ENCODE data around the gene PAX9. TPM values are rescaled to one million over a fixed set of nuclear protein-coding genes. Genes with fewer than 3 reads are reported as not detected.
"Not testable (repeated sequence)": the region's sequence is repeated elsewhere in the genome, so short reads cannot be mapped to it uniquely, and the experiment has no call there.

PAX9 gene
- total RNA-seq, 1 donor from 2014 or later = not detected

DNA sequence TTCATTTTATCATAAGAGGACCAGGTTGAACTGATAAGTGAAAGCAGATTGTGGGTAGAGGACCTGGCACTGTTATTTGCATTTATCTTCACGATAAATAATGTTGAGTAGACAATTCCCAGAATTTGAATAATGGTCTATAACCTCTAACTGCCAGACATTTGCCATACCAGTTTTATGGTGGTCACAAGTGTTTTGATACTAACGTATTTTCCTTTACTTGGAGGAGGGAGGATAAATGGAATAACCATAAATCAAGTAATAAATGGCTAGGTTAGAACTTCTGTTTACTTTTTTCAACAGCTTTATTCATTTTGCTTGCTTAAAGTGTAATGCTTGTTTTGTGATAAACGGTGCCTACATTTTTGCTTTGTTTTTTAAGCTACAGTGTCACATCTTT, 9.5 kb downstream of the PAX9 start:
- intact Hi-C loops (cut with micrococcal nuclease) = no loop called here

DNA sequence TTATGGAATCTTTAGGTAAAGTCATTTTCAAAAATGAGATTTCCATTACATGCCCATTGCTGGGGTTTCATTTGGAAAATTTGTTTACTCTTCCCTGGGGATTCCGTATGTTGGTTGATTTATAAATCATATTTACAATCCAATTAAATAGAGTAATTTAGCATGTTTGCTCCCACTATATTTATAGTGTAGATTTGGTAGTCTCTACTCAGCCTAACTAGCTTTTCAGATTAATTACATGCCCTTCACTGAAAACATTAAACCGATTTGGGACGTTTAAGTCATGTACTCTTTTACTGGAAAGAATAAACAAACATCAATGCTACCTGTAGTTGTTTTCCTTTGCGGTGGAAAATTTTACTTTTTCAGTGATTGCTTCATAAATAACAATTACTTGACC, 10.4 kb downstream of the PAX9 start:
- intact Hi-C loops (cut with micrococcal nuclease) = no loop called here

DNA sequence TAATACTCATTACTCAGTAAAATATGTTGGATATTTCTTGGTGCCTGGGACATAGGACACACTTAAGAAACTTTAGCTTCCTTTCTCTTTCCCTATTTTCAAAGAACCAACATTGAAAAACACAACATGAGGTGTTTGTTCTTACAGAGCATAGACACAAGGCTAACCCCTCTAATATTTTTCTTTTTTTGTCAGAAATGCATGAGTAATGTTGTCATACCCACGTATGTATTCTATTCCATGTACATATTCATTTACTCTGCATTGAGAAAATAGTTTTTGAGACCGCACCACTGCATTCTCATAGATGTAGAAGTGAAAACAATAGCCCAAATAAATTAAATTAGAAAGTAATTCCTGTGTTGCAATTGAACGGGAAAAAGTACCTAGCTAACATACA, 13.0 kb downstream of the PAX9 start:
- intact Hi-C loops (cut with micrococcal nuclease) = no loop called here

DNA sequence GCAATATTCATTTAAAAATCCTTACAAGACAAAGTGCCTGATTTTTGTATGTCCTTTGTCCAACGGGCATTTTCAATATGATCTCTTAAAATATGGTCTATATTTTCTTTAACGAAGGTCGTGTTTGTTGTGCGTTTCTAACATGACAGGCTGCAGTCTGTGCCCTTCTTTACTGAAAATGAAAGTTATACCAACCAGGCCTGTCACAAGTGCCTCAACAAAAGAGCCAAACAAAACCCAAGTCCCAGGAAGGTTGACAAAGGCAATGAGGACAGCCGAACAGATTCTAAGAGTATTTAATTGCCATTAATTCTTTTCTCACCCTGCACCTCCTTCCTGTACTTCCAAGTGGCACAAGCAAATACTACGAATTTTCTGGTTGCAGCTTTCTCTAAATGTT, 13.9 kb downstream of the PAX9 start:
- intact Hi-C loops (cut with micrococcal nuclease) = no loop called here

DNA sequence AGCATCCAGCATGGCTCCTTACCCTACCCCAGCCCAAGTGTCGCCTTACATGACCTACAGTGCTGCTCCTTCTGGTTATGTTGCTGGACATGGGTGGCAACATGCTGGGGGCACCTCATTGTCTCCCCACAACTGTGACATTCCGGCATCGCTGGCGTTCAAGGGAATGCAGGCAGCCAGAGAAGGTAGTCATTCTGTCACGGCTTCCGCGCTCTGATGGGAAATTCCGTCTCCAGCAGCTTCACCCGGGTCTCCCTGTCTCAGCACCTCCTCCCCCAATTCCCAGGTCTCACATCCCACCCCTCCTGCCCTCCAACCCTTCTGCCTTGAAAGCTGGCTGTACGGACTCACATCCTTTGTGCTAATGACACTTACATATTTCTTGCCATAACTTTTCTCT, 14.6 kb downstream of the PAX9 start:
- intact Hi-C loops (cut with micrococcal nuclease) = no loop called here

DNA sequence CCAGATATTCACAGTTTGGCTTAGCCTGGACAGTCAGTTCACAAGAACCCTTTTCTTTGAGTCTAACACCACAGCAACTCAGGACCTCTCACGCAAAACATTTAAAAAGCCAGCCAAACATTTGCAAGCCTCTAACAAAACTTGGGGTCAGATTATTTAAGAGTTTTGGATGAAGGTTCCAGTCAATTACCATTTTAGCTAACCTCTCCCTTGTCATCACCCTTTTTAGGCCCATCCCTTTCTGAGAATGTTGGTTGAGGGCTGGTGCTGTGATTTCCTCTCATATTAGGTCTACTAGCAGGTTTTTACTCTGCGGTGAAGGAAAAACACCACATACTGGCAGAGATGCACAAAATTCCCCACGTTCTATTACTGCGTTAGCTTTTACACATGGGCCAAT, 20.7 kb downstream of the PAX9 start:
- intact Hi-C loops (cut with micrococcal nuclease) = no loop called here

DNA sequence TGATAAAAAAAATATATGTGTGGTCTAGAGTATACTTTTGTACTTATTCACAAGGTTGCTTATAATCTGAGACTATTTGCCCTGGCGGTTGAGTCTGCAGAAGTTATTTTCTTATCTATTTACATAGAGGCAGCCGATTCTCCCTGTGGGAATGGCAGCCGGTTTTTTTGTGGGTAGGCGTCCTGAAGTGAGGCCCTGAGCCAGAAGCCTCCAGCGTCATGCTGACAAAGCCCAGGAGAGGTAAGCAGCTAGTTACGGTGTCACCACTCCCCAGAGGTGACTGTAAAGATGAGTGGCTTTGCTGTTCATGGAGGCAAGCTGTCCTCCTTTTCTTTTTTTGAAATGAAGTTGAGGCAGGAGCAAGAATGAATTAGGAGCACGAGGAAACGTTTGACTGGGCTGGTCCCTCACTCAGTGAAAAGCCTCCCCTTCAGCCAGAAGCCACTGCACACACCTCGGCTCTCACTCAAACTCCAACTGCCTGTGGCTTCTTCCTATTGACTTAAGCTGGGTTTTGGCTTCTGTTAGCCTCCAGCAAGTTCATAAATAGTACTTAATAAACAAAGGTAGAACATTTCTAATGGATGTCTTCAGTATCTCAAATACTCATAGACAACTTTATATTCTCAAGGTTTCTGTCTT, 21.5 kb downstream of the PAX9 start:
- intact Hi-C loops (cut with micrococcal nuclease) = no loop called here

DNA sequence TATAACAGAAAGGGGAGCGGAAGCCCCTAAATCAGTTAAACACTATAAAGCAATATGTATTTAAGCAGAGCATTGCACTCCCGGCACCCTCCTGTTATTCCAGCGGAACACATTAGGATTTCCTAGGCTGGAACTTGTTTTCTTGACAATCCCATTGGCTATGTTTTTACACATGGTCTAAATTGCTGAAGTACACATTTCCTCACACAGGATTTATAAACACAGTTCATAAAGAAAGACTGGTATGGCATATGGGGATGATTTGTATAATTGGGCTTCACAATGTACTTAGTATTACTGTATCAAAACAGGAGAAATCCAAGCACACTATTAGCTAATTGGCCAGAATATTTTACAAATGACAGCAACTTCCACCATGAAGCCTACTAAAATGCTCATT, 23.3 kb downstream of the PAX9 start:
- intact Hi-C loops (cut with micrococcal nuclease) = no loop called here

DNA sequence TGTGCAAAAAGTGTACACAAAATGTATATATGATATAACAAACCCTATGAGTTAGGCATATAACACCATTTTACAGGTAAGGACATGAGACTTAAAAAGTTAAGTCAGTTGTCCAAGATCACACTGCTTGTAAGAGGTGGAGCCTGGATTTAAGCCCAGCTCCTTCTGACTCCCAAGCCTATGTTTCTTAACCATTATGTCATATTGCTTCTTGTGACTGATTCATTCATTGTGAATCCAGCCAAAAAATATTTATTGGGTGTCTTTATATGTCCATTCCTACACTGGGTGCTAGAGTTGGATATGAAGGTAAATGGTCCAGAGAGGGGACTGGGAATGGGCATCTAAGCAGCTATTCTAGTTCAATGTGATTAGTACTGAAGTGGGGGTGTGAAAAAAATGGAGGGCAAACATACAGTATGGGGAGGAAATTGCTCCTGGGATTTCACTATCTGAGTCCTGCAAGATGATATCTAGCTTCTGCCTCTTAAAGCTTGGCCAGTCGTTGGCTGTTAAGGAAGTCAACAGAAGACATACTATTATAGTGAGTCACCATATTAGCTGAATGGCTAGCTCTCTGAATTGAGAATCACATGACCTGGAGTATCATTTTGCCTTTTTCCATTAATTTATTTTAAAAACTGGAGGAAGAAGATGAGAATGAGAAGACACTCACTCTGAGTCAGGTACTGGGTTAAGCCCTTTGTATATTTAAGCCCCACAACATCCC, 28.8 kb downstream of the PAX9 start:
- intact Hi-C loops (cut with micrococcal nuclease) = no loop called here

DNA sequence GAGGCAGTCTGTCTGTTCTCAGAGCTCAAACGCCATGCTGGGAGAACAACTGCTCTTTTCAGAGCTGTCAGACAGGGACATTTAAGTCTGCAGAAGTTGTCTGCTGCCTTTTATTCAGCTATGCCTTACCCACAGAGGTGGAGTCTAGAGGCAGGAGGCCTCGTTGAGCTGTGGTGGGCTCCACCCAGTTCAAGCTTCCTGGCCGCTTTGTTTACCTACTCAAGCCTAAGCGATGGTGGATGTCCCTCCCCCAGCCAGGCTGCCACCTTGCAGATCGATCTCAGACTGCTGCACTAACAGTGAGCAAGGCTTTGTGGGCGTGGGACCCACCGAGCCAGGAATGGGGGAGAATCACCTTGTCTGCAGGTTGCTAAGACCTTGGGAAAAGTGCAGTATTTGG, 37.8 kb downstream of the PAX9 start:
- intact Hi-C loops (cut with micrococcal nuclease) = not testable (repeated sequence)

DNA sequence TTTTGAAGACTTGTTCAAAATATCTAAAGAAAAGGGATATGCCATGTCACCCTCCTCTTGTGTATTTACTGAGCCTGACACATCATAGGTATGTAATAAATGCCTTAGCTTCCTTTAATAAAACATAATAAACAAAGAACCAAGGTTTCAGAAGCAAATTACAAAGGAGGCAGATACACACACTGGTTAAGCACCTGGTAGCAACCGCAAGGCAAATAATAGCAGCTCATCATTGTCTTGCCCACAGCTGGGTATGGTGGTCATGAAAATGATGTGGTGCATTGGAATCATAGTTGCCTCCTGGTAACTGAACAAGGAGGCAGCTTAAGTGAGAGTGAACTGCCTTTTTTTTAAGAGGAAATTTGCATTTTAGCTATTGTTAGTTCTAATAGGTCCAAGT, 39.0 kb downstream of the PAX9 start:
- intact Hi-C loops (cut with micrococcal nuclease) = no loop called here

DNA sequence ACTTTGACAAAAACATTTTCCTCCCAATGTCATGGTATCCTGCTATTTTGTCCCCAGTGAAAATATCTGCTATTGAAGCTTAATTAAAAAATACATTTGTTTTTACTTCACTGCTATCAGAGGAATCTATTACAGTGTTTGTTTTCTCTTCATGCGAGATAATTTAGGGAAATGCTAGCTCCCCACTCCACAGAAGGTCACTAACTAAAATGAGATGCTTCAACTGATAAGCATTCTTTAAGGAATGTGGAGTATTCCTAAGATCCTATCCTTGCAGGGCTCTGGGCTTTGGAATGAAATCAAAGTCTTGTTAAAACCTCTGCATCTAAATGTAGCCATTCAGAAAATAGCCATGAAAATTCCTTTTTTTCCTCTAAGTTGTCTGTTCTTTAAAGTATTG, 39.5 kb downstream of the PAX9 start:
- intact Hi-C loops (cut with micrococcal nuclease) = no loop called here

DNA sequence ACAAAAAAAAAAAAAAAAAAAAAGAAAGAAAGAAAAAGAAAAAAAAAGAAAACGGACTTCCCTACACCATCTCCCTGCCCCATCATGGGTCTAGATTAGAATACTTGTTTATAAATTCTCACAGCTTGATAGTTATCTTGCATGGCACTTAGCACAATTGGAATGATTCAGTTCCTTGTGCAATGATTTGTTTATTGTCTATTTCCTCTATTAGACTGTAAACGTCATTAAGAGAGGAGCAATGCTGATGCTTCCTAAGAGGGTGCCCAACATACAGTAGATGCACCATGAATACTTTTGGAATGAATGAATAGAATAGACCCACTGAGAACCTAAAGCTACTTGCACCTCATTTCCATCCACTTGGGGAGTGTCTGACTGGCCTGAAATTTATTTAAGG, 40.8 kb downstream of the PAX9 start:
- intact Hi-C loops (cut with micrococcal nuclease) = no loop called here

DNA sequence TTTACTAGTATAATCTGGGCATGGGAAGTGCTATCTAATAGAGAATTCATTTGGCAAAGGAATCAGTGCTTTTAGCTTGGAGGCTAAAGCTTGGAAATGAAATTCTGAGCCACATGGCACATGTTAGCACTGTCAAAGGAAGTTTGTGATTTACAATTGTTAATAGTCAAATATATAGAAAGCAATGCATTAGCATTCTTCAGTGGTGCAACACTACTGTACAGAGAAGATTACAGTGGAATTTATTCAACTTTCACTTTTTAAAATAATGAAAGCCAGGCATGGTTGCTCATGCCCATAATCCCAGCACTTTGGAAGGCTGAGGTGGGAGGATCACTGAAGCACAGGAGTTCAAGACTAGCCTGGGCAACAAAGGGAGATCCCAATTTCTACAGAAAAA, 45.9 kb downstream of the PAX9 start:
- intact Hi-C loops (cut with micrococcal nuclease) = no loop called here

DNA sequence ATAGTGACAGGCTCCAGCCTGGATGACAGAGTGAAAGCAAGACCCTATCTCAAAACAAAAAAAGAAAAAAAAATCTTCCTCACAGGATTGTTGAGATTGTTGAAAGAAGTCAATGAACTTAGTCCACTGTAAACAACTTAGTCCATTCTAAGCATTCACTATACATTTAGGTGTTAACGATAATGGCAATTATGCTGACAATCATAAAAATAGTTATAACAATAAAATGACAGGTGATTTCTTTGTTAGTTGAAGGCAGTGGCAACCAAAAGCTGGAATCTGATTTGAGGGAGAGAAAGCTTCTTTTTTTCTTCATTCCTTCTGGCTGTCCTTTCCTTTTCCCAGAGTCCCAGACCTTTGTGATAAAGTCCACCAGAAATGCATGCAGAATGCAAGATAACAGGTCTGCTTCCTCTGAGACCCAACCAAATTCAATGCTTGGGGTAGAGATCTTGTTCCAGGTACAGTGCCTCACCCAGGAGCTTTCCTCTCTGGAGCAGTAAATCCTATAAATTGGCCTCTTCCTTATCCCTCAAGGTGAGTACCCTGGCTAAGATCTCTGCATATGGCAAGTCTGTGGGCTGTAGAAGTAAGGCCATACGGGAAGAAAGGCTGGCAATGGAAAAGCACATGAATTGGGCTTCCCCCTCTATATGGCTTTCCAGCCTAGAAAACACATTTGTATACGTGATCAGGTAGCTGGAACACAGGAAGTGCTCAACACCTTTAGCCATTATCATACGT, 52.5 kb downstream of the PAX9 start:
- intact Hi-C loops (cut with micrococcal nuclease) = no loop called here

DNA sequence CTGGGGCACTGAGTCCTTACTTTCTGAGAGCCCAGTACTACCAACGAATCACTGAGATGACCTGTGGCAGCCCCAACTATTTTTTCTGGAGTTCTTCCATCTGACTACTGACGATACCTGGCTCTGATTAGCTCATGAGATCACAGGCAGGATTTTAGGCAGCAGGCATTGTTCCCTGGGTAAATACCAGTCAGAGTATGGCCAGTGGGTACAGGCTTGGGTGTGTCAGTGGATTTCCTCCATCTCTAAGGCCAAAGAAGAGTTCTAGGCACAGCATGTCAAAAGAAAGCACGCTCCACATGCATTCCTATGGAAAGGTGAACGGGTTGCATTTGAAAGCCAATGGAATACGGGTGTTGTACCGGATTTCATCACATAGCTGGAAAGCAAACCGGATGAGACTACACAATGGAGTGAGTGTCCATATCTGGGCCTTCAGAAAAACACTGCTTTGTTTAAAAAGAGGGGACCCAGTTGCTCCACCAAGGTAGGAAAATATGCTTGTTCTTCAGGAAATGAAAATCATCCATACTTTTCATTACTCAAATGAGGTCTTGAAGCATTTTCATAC, 55.0 kb downstream of the PAX9 start:
- intact Hi-C loops (cut with micrococcal nuclease) = no loop called here

DNA sequence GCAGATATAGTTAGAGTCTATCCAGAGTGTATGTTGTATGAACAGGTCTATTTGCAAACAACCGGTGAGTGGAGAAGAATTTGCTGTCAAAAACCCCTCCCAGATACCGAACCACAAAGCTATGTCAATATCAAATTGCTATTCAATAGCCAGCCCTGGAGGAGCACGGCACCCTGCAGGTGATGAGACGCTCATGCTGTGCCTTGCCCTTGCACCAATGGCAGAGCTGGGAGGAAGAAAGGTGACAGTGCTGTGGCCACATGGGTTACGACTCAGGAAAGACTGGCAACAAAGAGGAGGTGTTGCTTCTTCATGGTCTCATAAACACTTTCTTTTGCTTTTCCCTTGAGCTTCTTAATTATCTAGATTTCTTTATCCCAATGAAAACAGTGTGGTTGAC, 55.7 kb downstream of the PAX9 start:
- intact Hi-C loops (cut with micrococcal nuclease) = no loop called here

DNA sequence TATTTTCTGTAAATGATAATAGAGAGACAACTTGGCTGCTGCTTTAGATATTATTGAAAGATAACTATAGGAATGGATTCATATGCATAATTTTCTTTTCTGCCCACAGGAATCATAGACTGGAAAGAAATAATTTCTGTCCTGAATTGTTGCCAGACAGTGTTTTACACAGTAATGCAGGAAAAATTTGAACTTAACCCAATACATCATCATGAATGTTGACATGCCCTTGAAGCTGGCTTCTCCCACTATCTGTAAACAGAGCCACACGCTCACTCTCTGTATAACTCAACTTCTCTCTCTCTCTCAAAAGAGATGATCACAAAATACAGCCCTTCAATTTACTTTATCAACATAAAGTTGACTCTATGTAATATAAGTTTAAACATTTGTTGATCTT, 56.6 kb downstream of the PAX9 start:
- intact Hi-C loops (cut with micrococcal nuclease) = no loop called here

DNA sequence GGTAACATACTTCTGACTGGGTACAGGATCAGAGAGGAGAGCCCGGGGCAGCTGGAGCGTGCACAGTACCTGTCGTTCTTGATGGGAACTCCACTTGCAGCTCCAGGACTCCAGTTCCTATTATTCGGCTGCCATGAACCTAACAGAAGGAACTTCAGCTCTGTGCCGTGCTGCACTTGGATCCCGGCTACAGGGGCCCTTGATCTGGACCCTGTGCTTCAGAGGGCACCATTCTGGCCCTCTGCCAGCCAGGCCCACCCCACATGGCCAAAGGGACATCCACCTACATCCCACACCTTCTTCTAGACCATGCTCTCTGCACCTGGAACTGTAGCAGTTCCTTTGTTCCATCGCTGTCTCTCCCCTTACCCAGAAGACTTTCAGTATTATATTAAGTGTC, 58.2 kb downstream of the PAX9 start:
- intact Hi-C loops (cut with micrococcal nuclease) = no loop called here

DNA sequence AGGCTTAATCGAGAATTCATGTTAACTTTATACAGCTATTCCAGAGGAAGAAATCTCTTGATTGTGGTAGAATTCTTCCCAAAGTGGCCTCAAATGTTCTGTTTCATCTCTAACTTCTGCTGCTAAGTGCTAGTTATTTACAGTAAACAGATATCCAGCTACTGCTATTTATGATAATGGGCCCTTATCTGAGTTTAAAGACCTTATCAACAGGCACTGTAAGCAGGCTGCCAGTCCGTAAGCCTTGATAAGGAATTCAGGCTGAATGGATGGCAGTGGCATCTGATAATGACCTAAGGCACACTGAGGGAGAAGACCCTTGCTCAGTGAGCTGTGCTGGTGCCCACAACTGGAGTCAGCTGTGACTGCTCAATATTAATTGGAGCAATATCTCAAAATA, 59.0 kb downstream of the PAX9 start:
- intact Hi-C loops (cut with micrococcal nuclease) = no loop called here

DNA sequence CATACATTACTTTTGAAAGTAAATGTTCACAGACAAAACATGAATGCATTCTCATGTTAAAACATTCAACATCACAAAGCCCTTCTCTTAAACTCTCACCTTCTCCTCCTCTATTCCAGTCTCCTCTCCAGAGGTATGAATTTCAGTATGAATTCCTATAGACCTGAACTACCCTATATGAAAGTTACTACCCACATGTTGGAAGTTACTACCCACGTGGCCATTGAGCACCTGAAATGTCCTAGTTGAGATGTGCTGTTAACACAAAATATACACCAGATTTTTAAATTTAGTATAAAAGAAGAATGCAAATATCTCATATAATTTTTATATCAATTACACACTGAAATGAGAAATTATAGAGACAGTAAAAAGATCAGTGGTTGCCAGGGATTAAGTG, 60.2 kb downstream of the PAX9 start:
- intact Hi-C loops (cut with micrococcal nuclease) = no loop called here

DNA sequence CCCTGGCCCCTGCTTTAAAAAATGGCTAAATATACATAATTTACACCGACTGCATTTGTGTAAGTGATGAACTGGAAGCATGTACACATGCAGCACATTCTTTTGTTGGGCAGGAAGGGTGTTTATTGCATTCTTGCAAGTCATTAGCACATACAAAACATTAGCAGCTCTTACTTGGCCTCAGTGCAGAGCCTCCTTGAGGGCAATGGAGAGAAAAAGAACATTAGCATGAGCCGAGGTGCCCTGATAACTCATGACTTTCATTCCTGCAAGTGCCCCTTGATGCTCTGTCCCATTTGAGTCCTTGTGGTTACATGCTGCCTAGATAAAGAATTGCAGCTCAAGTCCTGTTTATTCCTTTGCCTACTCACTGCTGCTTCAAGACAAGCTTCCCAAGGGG, 61.9 kb downstream of the PAX9 start:
- intact Hi-C loops (cut with micrococcal nuclease) = no loop called here

All from T-helper 1 cell treated with Interleukin-12 subunit alpha and Interleukin-12 subunit beta and Interleukin-4 antibody, amounts not matched to agents 30 ng/mL and 1 ng/mL, for 36 hours (primary cell).